ENCODE measurements around the gene NFU1.

The NFU1 gene

DNA sequence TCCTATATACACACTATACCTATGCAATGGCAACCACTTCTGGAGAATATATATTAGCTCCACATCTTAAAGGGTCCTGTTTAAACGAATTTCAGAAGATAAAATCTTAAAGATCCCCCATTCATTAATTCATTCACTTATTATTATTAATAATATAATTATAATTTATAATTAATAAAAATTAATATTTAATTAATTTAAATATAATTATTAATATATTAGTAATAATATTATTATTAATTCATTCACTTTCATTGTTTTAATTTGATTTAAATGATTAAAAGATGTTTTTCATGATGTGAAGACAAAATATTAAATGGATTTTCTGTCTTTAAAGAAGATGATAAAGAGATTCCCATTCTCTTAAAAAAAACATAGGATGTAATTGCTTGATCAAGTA is 21.1 kb downstream of the NFU1 start:
- H4K20me1 ChIP-seq (ENCODE audit: insufficient read depth), result no peaks in the 10 kb centered on the region
- H3K36me3 ChIP-seq (ENCODE audit: insufficient read depth), result 0 out of 2 replicates have a peak, but pooled peaks cover 3% of the 10 kb centered on the region
- no peaks in the 10 kb centered on the region for H3K4me1 ChIP-seq (ENCODE audit: low read depth, poor library complexity, severe bottlenecking)
- H3K4me3 ChIP-seq (IDR thresholded peaks at IDR 0.05; ENCODE audit: insufficient read depth, low read depth, low read length), result no peak overlapping the region
- no peak overlapping the region for H3K27ac ChIP-seq
- H3K79me2 ChIP-seq (ENCODE audit: insufficient read depth, low read depth), result no peaks in the 10 kb centered on the region
- no peaks in the 10 kb centered on the region for H3K27me3 ChIP-seq (ENCODE audit: insufficient read depth, low read depth)
- no peak overlapping the region for H2AFZ ChIP-seq (ENCODE audit: low read depth)
- no peak overlapping the region for H3K4me2 ChIP-seq
- TF ChIP-seq, protein P1, sequence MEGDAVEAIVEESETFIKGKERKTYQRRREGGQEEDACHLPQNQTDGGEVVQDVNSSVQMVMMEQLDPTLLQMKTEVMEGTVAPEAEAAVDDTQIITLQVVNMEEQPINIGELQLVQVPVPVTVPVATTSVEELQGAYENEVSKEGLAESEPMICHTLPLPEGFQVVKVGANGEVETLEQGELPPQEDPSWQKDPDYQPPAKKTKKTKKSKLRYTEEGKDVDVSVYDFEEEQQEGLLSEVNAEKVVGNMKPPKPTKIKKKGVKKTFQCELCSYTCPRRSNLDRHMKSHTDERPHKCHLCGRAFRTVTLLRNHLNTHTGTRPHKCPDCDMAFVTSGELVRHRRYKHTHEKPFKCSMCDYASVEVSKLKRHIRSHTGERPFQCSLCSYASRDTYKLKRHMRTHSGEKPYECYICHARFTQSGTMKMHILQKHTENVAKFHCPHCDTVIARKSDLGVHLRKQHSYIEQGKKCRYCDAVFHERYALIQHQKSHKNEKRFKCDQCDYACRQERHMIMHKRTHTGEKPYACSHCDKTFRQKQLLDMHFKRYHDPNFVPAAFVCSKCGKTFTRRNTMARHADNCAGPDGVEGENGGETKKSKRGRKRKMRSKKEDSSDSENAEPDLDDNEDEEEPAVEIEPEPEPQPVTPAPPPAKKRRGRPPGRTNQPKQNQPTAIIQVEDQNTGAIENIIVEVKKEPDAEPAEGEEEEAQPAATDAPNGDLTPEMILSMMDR (conservative IDR thresholded peaks at IDR 0.05; ENCODE audit: low read depth, low read length), result no peak
- no peak overlapping the region for H3K9ac ChIP-seq

DNA sequence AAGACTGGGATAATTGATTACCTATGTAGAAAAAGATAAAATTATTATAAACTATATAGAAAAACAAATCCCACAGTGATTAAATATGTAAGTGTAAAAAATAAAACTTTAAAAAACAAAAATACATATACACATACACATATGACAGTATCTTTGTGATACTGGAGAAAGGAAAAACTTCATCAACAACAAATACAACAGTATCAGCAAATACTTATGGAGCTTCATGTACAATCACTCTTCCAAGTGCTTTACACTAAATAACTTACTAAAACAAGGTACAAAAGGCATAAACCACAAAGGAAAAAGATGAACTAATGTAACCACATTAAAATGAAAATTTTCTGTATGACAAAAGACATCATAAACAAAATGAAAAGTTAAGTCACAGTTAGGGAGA is 26.1 kb downstream of the NFU1 start:
- Histone ChIP-seq H3K36me3 (ENCODE audit: insufficient read depth) (0 out of 2 replicates have a peak, but pooled peaks cover 3% of the 10 kb centered on the region), H3K4me1 (ENCODE audit: low read depth, poor library complexity, severe bottlenecking) (no peaks in the 10 kb centered on the region), H3K4me3 (IDR thresholded peaks at IDR 0.05; ENCODE audit: insufficient read depth, low read depth, low read length) (no peak overlapping the region), H2AFZ (ENCODE audit: low read depth) (no peak overlapping the region), H3K79me2 (ENCODE audit: insufficient read depth, low read depth) (no peaks in the 10 kb centered on the region), H3K4me2 (no peak overlapping the region), H3K27me3 (ENCODE audit: insufficient read depth, low read depth) (no peaks in the 10 kb centered on the region), H4K20me1 (ENCODE audit: insufficient read depth) (no peaks in the 10 kb centered on the region), H3K9ac (no peak overlapping the region), H3K27ac (no peak overlapping the region)
- TF ChIP-seq, protein P1 (conservative IDR thresholded peaks at IDR 0.05; ENCODE audit: low read depth, low read length), result no peak

DNA sequence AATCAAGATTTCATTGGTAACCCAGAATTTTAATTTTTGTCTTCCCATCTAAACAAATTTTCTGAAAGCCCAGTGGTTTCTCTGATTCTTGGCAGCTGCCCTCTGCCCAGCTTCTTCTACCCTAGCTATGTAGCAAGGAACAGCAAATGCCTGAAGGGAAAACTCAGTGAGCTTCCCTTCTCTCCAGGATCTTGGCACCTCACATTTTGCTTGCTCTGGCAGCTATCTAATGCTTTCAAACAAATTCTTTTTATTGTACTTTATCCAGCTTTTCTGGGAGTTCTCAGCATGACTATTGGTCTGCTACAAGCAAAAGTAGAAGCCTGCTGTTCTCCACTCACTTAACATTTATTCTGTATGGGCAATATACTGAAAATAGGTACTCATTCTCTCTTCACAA is 31.9 kb downstream of the NFU1 start:
- TF ChIP-seq, protein P1 (conservative IDR thresholded peaks at IDR 0.05; ENCODE audit: low read depth, low read length), result no peak
- H3K4me2 ChIP-seq, result no peak overlapping the region
- no peak overlapping the region for H3K4me3 ChIP-seq (IDR thresholded peaks at IDR 0.05; ENCODE audit: insufficient read depth, low read depth, low read length)
- no peaks in the 10 kb centered on the region for H4K20me1 ChIP-seq (ENCODE audit: insufficient read depth)
- no peak overlapping the region for H3K9ac ChIP-seq
- no peak overlapping the region for H2AFZ ChIP-seq (ENCODE audit: low read depth)
- no peaks in the 10 kb centered on the region for H3K27me3 ChIP-seq (ENCODE audit: insufficient read depth, low read depth)
- no peaks in the 10 kb centered on the region for H3K4me1 ChIP-seq (ENCODE audit: low read depth, poor library complexity, severe bottlenecking)
- no peak overlapping the region for H3K27ac ChIP-seq
- no peaks in the 10 kb centered on the region for H3K79me2 ChIP-seq (ENCODE audit: insufficient read depth, low read depth)
- H3K36me3 ChIP-seq (ENCODE audit: insufficient read depth), result 0 out of 2 replicates have a peak, but pooled peaks cover 6% of the 10 kb centered on the region

DNA sequence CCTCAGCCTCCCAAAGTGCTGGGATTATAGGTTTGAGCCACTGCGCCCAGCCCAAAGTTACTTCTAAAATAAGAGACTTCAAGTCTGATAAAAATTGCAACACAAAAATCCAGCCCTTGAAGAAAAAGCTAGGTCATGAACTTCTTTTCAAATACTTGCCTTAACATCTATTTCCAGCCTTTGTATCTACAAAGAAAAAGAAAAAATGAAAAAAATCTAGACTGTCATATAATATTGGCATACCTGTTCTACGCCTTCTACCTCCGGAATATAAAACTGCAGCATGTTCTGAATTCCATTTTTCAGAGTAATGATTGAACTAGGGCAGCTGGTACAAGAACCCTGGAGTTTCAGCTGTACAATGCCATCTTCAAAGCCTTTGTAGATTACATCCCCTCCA is 37.1 kb downstream of the NFU1 start:
- Histone ChIP-seq H3K4me3 (IDR thresholded peaks at IDR 0.05; ENCODE audit: insufficient read depth, low read depth, low read length) (no peak overlapping the region), H4K20me1 (ENCODE audit: insufficient read depth) (no peaks in the 10 kb centered on the region), H3K4me2 (no peak overlapping the region), H3K27ac (no peak overlapping the region), H3K4me1 (ENCODE audit: low read depth, poor library complexity, severe bottlenecking) (no peaks in the 10 kb centered on the region), H2AFZ (ENCODE audit: low read depth) (no peak overlapping the region), H3K27me3 (ENCODE audit: insufficient read depth, low read depth) (no peaks in the 10 kb centered on the region), H3K79me2 (ENCODE audit: insufficient read depth, low read depth) (no peaks in the 10 kb centered on the region), H3K9ac (no peak overlapping the region), H3K36me3 (ENCODE audit: insufficient read depth) (0 out of 2 replicates have a peak, but pooled peaks cover 11% of the 10 kb centered on the region)
- TF ChIP-seq, protein P1 (conservative IDR thresholded peaks at IDR 0.05; ENCODE audit: low read depth, low read length), result no peak
